ENCODE results near the gene PNMA8C.

PNMA8C gene

DNA sequence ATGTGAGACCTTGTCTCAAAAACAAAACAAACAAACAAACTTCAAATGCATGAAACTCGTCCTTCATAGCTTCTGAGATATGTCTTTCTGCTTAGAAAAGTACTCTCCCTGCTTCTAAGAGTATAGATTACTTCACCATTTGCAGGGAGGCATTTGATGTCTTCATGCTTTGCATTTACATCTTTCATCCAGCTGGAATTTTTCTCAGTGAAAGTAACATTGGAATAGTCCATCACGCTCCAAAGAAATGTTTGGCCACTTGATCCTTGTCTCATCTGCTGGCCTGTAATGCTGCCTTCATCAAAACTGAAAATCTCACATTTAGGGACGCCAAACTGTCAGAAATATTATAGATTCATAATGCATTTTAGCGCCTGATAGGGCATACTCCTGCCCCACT is 23.4 kb upstream of the PNMA8C start:
- no peak for TF ChIP-seq GLIS3 (CRISPR knock-in tag; IDR thresholded peaks at IDR 0.05)
- TF ChIP-seq SNAI2 (CRISPR knock-in tag; IDR thresholded peaks at IDR 0.05) = no peak
- TF ChIP-seq ZFP30 (CRISPR knock-in tag; IDR thresholded peaks at IDR 0.05) = no peak
- ATAC-seq = no peak

DNA sequence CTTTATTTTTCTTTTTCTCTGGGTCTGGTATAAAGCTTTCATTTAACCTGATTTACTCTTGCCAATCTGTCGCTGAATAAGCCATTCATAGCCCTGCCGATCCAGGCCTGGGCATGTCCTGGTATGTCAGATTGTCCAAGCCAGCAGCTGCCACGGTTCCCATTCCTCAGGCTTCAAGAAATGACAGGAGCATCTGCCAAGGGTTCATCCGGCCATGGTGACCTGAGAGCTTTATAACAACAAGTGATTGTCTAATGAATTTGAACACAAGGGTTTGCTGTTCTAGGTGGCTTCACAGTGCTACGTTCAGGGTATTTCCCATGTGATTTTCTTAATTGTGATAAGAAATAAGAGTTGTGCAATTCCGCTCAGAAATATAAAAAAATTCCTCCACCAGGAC is 22.6 kb upstream of the PNMA8C start:
- no peak for ATAC-seq
- TF ChIP-seq OSR1 (CRISPR knock-in tag; IDR thresholded peaks at IDR 0.05) = no peak
- no peak for TF ChIP-seq ARNTL (CRISPR knock-in tag; IDR thresholded peaks at IDR 0.05; ENCODE audit: borderline replicate concordance, low read depth)
- TF ChIP-seq, protein P1, sequence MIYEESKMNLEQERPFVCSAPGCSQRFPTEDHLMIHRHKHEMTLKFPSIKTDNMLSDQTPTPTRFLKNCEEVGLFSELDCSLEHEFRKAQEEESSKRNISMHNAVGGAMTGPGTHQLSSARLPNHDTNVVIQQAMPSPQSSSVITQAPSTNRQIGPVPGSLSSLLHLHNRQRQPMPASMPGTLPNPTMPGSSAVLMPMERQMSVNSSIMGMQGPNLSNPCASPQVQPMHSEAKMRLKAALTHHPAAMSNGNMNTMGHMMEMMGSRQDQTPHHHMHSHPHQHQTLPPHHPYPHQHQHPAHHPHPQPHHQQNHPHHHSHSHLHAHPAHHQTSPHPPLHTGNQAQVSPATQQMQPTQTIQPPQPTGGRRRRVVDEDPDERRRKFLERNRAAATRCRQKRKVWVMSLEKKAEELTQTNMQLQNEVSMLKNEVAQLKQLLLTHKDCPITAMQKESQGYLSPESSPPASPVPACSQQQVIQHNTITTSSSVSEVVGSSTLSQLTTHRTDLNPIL (CRISPR knock-in tag; IDR thresholded peaks at IDR 0.05; ENCODE audit: low read depth) = no peak
- TF ChIP-seq, protein P2, sequence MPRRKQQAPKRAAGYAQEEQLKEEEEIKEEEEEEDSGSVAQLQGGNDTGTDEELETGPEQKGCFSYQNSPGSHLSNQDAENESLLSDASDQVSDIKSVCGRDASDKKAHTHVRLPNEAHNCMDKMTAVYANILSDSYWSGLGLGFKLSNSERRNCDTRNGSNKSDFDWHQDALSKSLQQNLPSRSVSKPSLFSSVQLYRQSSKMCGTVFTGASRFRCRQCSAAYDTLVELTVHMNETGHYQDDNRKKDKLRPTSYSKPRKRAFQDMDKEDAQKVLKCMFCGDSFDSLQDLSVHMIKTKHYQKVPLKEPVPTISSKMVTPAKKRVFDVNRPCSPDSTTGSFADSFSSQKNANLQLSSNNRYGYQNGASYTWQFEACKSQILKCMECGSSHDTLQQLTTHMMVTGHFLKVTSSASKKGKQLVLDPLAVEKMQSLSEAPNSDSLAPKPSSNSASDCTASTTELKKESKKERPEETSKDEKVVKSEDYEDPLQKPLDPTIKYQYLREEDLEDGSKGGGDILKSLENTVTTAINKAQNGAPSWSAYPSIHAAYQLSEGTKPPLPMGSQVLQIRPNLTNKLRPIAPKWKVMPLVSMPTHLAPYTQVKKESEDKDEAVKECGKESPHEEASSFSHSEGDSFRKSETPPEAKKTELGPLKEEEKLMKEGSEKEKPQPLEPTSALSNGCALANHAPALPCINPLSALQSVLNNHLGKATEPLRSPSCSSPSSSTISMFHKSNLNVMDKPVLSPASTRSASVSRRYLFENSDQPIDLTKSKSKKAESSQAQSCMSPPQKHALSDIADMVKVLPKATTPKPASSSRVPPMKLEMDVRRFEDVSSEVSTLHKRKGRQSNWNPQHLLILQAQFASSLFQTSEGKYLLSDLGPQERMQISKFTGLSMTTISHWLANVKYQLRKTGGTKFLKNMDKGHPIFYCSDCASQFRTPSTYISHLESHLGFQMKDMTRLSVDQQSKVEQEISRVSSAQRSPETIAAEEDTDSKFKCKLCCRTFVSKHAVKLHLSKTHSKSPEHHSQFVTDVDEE (CRISPR knock-in tag; IDR thresholded peaks at IDR 0.05) = no peak
- TF ChIP-seq RARB (CRISPR knock-in tag; IDR thresholded peaks at IDR 0.05) = no peak
- TF ChIP-seq, protein P3, sequence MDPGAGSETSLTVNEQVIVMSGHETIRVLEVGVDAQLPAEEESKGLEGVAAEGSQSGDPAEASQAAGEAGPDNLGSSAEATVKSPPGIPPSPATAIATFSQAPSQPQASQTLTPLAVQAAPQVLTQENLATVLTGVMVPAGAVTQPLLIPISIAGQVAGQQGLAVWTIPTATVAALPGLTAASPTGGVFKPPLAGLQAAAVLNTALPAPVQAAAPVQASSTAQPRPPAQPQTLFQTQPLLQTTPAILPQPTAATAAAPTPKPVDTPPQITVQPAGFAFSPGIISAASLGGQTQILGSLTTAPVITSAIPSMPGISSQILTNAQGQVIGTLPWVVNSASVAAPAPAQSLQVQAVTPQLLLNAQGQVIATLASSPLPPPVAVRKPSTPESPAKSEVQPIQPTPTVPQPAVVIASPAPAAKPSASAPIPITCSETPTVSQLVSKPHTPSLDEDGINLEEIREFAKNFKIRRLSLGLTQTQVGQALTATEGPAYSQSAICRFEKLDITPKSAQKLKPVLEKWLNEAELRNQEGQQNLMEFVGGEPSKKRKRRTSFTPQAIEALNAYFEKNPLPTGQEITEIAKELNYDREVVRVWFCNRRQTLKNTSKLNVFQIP (CRISPR knock-in tag; IDR thresholded peaks at IDR 0.05; ENCODE audit: borderline replicate concordance, low read depth) = no peak
- TF ChIP-seq ZFP30 (CRISPR knock-in tag; IDR thresholded peaks at IDR 0.05) = no peak
- TF ChIP-seq ISL1 (CRISPR knock-in tag; IDR thresholded peaks at IDR 0.05) = no peak
- TF ChIP-seq PPARA (CRISPR knock-in tag; IDR thresholded peaks at IDR 0.05; ENCODE audit: borderline replicate concordance) = no peak
- no peak for TF ChIP-seq ZFP3 (CRISPR knock-in tag; IDR thresholded peaks at IDR 0.05)
- TF ChIP-seq SNAI2 (CRISPR knock-in tag; IDR thresholded peaks at IDR 0.05) = no peak
- no peak for TF ChIP-seq ZNF70 (CRISPR knock-in tag; IDR thresholded peaks at IDR 0.05)
- TF ChIP-seq BACH2 (CRISPR knock-in tag; IDR thresholded peaks at IDR 0.05; ENCODE audit: borderline replicate concordance) = no peak

DNA sequence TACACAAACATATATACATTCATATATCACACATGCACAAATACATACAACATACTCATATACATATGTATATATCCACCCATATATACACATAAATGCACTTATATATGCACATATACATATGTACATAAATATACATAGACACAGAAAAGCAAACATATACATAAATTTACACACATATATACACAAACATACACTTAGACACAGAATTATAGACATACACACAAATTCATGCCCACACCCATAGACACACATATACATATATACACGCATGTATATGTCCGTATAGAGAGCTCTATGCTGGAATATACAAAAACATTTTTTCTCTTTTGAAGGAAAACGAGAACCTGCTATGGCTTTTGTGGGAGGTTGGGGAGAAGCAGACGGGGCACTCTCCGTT is 22.0 kb upstream of the PNMA8C start:
- no peak for ATAC-seq
- TF ChIP-seq BACH2 (CRISPR knock-in tag; IDR thresholded peaks at IDR 0.05; ENCODE audit: borderline replicate concordance) (no peak), PPARA (CRISPR knock-in tag; IDR thresholded peaks at IDR 0.05; ENCODE audit: borderline replicate concordance) (no peak), ZC3H10 (CRISPR knock-in tag; IDR thresholded peaks at IDR 0.05) (no peak), GLIS3 (CRISPR knock-in tag; IDR thresholded peaks at IDR 0.05) (no peak), ZFP3 (CRISPR knock-in tag; IDR thresholded peaks at IDR 0.05) (no peak), ZNF8 (CRISPR knock-in tag; IDR thresholded peaks at IDR 0.05) (no peak), ESRRG (CRISPR knock-in tag; IDR thresholded peaks at IDR 0.05) (no peak), OSR1 (CRISPR knock-in tag; IDR thresholded peaks at IDR 0.05) (no peak), SNAI2 (CRISPR knock-in tag; IDR thresholded peaks at IDR 0.05) (no peak), ZNF70 (CRISPR knock-in tag; IDR thresholded peaks at IDR 0.05) (no peak), ISL1 (CRISPR knock-in tag; IDR thresholded peaks at IDR 0.05) (no peak), ZFP30 (CRISPR knock-in tag; IDR thresholded peaks at IDR 0.05) (no peak)
- TF ChIP-seq, protein P2 (CRISPR knock-in tag; IDR thresholded peaks at IDR 0.05) = no peak
- TF ChIP-seq, protein P4, sequence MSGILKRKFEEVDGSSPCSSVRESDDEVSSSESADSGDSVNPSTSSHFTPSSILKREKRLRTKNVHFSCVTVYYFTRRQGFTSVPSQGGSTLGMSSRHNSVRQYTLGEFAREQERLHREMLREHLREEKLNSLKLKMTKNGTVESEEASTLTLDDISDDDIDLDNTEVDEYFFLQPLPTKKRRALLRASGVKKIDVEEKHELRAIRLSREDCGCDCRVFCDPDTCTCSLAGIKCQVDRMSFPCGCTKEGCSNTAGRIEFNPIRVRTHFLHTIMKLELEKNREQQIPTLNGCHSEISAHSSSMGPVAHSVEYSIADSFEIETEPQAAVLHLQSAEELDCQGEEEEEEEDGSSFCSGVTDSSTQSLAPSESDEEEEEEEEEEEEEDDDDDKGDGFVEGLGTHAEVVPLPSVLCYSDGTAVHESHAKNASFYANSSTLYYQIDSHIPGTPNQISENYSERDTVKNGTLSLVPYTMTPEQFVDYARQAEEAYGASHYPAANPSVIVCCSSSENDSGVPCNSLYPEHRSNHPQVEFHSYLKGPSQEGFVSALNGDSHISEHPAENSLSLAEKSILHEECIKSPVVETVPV (CRISPR knock-in tag; IDR thresholded peaks at IDR 0.05) = no peak
- TF ChIP-seq, protein P3 (CRISPR knock-in tag; IDR thresholded peaks at IDR 0.05; ENCODE audit: borderline replicate concordance, low read depth) = no peak
- TF ChIP-seq, protein P5, sequence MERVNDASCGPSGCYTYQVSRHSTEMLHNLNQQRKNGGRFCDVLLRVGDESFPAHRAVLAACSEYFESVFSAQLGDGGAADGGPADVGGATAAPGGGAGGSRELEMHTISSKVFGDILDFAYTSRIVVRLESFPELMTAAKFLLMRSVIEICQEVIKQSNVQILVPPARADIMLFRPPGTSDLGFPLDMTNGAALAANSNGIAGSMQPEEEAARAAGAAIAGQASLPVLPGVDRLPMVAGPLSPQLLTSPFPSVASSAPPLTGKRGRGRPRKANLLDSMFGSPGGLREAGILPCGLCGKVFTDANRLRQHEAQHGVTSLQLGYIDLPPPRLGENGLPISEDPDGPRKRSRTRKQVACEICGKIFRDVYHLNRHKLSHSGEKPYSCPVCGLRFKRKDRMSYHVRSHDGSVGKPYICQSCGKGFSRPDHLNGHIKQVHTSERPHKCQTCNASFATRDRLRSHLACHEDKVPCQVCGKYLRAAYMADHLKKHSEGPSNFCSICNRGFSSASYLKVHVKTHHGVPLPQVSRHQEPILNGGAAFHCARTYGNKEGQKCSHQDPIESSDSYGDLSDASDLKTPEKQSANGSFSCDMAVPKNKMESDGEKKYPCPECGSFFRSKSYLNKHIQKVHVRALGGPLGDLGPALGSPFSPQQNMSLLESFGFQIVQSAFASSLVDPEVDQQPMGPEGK (CRISPR knock-in tag; IDR thresholded peaks at IDR 0.05; ENCODE audit: borderline replicate concordance) = no peak

Data from SK-N-SH treated with all-trans-retinoic acid at 6 μM for 48 hours (cell line).